SU-DHL-6 (cell line): ENCODE results near the gene GTPBP4.

Source experiments
- EZH2phosphoT487 ChIP-seq: fragments of 200-600 bp; sonication (generic), shearing (Covaris generic); conservative IDR thresholded peaks from 2 replicates; pipeline ENCODE4 v1.6.1; 2018; ENCODE audit warnings: mild to moderate bottlenecking, antibody characterized with exemption, low read length, moderate library complexity, mixed read lengths
- TF ChIP-seq, protein P1 (sequence below): fragments of 200-600 bp; sonication (generic); IDR thresholded peaks from one replicate; pipeline ENCODE4 v1.5.1; 2017; ENCODE audit warnings: antibody characterized with exemption, mild to moderate bottlenecking, low read length, moderate library complexity; ENCODE audit not compliant: insufficient read depth, poor library complexity, severe bottlenecking

DNA sequence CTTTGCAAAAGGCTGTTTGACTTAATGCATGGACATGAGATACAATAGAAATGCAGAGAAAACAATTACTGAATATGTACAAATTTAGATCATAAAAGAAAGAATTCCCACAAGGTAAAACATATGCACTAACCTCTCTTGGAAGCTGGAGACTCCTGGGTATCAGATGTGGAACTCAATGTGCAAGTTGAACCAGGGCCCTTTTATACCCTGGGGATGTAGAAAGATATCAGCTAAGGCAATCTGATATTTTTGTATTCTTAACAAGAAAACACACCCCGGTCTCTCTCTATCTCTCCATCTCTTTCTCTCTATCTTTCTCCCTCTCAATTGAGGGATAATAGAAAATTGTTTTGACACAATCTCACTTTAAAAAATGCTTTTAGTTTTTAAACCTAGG, 37.4 kb downstream of the GTPBP4 start, which contains the start of gene IDI2:
- TF ChIP-seq, protein P1, sequence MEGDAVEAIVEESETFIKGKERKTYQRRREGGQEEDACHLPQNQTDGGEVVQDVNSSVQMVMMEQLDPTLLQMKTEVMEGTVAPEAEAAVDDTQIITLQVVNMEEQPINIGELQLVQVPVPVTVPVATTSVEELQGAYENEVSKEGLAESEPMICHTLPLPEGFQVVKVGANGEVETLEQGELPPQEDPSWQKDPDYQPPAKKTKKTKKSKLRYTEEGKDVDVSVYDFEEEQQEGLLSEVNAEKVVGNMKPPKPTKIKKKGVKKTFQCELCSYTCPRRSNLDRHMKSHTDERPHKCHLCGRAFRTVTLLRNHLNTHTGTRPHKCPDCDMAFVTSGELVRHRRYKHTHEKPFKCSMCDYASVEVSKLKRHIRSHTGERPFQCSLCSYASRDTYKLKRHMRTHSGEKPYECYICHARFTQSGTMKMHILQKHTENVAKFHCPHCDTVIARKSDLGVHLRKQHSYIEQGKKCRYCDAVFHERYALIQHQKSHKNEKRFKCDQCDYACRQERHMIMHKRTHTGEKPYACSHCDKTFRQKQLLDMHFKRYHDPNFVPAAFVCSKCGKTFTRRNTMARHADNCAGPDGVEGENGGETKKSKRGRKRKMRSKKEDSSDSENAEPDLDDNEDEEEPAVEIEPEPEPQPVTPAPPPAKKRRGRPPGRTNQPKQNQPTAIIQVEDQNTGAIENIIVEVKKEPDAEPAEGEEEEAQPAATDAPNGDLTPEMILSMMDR, result no peak
- TF ChIP-seq EZH2phosphoT487, result no peak
